Measurements from ENCODE around the gene CNP. TPM values are rescaled to one million over a fixed set of nuclear protein-coding genes. Genes with fewer than 3 reads are reported as not detected.

CNP gene
- total and polyA plus RNA-seq, 8 donors: 53.4 to 75.4 (median 62.6) TPM

GRCh38 chr17:41957031-41957868, 9.3 kb upstream of the CNP start:
- no peak for TF ChIP-seq CTCF (IDR thresholded peaks at IDR 0.05)
- no peak overlapping the region for H3K27ac ChIP-seq
- H3K36me3 ChIP-seq: no peaks in the 10 kb centered on the region
- H3K27me3 ChIP-seq: no peaks in the 10 kb centered on the region
- ATAC-seq (no peak), DNase-seq (no peak)
- no peak overlapping the region for H3K4me3 ChIP-seq
- intact Hi-C loops (cut with DNase I): no loop called here
- peaks cover 0 to 3% of the 10 kb centered on the region in 2 donors for H3K4me1 ChIP-seq
- no peaks in the 10 kb centered on the region for H3K9me3 ChIP-seq

- H3K27me3 ChIP-seq: no peaks in the 10 kb centered on the region
- no peak for ATAC-seq
- H3K4me1 ChIP-seq: peaks cover 0 to 3% of the 10 kb centered on the region in 2 donors
- H3K27ac ChIP-seq: no peak overlapping the region
- H3K4me3 ChIP-seq: no peak overlapping the region
- no peak for DNase-seq
- TF ChIP-seq CTCF (IDR thresholded peaks at IDR 0.05): no peak
- intact Hi-C loops (cut with DNase I): no loop called here
- no peaks in the 10 kb centered on the region for H3K9me3 ChIP-seq
- no peaks in the 10 kb centered on the region for H3K36me3 ChIP-seq
Observed at GRCh38 chr17:41957869-41958439, 8.6 kb upstream of the CNP start.

GRCh38 chr17:41959030-41959335, 7.6 kb upstream of the CNP start:
- Histone ChIP-seq H3K27ac (no peak overlapping the region), H3K9me3 (no peaks in the 10 kb centered on the region), H3K4me1 (peaks cover 0 to 3% of the 10 kb centered on the region in 2 donors), H3K27me3 (no peaks in the 10 kb centered on the region), H3K36me3 (no peaks in the 10 kb centered on the region), H3K4me3 (no peak overlapping the region)
- no peak for DNase-seq
- intact Hi-C loops (cut with DNase I): no loop called here
- TF ChIP-seq CTCF (IDR thresholded peaks at IDR 0.05): no peak
- no peak for ATAC-seq

GRCh38 chr17:41959336-41960095, 7.1 kb upstream of the CNP start:
- intact Hi-C loops (cut with DNase I): loop anchor here in 1 of 2 donors (2.0 to 10.0 kb wide), 2 partner anchors 55 to 157 kb away; partner anchors contain the start of gene DNAJC7
- Histone ChIP-seq H3K27me3 (no peaks in the 10 kb centered on the region), H3K4me3 (no peak overlapping the region), H3K4me1 (peaks cover 0 to 3% of the 10 kb centered on the region in 2 donors), H3K9me3 (no peaks in the 10 kb centered on the region), H3K27ac (no peak overlapping the region), H3K36me3 (no peaks in the 10 kb centered on the region)
- no peak for TF ChIP-seq CTCF (IDR thresholded peaks at IDR 0.05)
- DNase-seq (peak in 1 of 4 donors; percentile 34), ATAC-seq (peak; percentile 75)

GRCh38 chr17:41962111-41962510, 4.5 kb upstream of the CNP start:
- H3K4me3 ChIP-seq: no peak overlapping the region
- H3K4me1 ChIP-seq: peaks cover 0 to 14% of the 10 kb centered on the region in 2 donors
- H3K27me3 ChIP-seq: no peaks in the 10 kb centered on the region
- ATAC-seq: no peak
- peak in 1 of 4 donors; percentile 39 for DNase-seq
- intact Hi-C loops (cut with DNase I): loop anchor here in 1 of 2 donors (10.0 kb wide), 1 partner anchor 53 kb away; the partner anchor contains the start of gene DNAJC7
- no peak for TF ChIP-seq CTCF (IDR thresholded peaks at IDR 0.05)
- no peaks in the 10 kb centered on the region for H3K9me3 ChIP-seq
- H3K27ac ChIP-seq: no peak overlapping the region
- no peaks in the 10 kb centered on the region for H3K36me3 ChIP-seq

Data from left lung (tissue), 10 donors.